ENCODE results near the gene LRRC28.

GRCh38 chr15:99350408-99350807 lies 99.1 kb downstream of the LRRC28 start:
- TF ChIP-seq EZH2phosphoT487 (IDR thresholded peaks at IDR 0.05; ENCODE audit: low read depth) (no peak), CTCF (IDR thresholded peaks at IDR 0.05; ENCODE audit: low read depth, low read length) (no peak)

Measured in OCI-LY3 (cell line).